ENCODE measurements around the gene FAM81A. TPM values are rescaled to one million over a fixed set of nuclear protein-coding genes. Genes with fewer than 3 reads are reported as not detected.

The FAM81A gene
- total and polyA plus RNA-seq, 5 experiments from 2014 or later, result 0.14 to 0.21 TPM; not detected in 3

DNA sequence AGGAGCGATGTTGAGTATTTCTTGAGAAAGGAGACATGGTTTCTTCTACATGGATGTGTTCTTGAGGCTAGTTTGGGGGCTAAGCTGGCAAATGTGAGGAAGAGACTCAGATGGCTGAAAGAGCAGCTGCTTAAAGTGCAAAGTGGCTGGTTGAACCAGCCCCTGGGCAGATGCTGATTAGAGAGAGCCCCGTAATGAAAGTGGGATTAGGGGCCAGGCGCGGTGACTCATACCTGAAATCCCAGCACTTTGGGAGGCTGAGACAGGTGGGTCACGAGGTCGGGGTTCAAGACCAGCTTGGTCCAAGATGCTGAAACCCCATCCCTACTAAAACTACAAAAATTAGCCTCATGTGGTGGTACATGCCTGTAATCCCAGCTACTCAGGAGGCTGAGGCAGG, 98.6 kb downstream of the FAM81A start:
- DNase-seq (no peak), ATAC-seq (no peak)
- peak overlapping the region in 1 of 10 donors; percentile 12 for H3K27ac Mint-ChIP-seq
- no peak overlapping the region for H3K4me3 Mint-ChIP-seq
- H3K27me3 Mint-ChIP-seq, result peaks cover 0 to 5% (median 0%) of the 10 kb centered on the region in 5 donors
- POLR2A ChIA-PET, result interaction anchor here (0.5 kb wide), 1 partner anchor 591 kb away, joined by 4 read pairs; no protein-coding TSS in a partner anchor
- H3K36me3 Mint-ChIP-seq, result no peaks in the 10 kb centered on the region
- H3K9me3 Mint-ChIP-seq, result no peaks in the 10 kb centered on the region
- peaks cover 0 to 13% (median 4%) of the 10 kb centered on the region in 4 donors for H3K4me1 Mint-ChIP-seq

- peaks cover 0 to 3% (median 0%) of the 10 kb centered on the region in 5 donors for H3K27me3 Mint-ChIP-seq
- H3K27ac Mint-ChIP-seq, result no peak overlapping the region
- H3K4me1 Mint-ChIP-seq, result peaks cover 0 to 11% (median 4%) of the 10 kb centered on the region in 4 donors
- ATAC-seq, result no peak
- DNase-seq, result no peak
- H3K4me3 Mint-ChIP-seq, result no peak overlapping the region
- H3K9me3 Mint-ChIP-seq, result no peaks in the 10 kb centered on the region
- POLR2A ChIA-PET, result no interaction called here
- H3K36me3 Mint-ChIP-seq, result no peaks in the 10 kb centered on the region
These were observed 99.4 kb downstream of the FAM81A start for GRCh38 chr15:59537403-59537802.

DNA sequence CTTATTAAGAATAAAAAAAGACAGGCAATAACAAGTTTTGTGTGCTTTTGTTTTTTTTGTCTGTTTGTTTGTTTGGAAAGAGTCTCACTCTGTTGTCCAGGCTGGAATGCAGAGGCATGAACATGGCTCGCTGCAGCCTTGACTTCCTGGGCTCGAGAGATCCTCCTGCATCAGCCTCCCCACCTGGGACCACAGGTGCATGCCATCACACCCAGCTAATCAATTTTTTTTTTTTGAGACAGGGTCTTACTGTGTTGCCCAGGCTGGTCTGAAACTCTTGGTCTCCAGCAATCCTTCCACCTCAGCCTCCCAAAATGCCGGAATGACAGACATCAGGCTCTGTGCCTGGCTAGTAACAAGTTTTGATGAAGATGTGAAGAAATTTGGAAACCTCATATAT, 100.5 kb downstream of the FAM81A start:
- Mint-ChIP-seq H3K4me1 (peaks cover 2 to 8% (median 4%) of the 10 kb centered on the region in 4 donors), H3K9me3 (no peaks in the 10 kb centered on the region), H3K36me3 (no peaks in the 10 kb centered on the region), H3K27ac (peak overlapping the region in 1 of 10 donors; percentile 11), H3K4me3 (no peak overlapping the region), H3K27me3 (peaks cover 0 to 8% (median 6%) of the 10 kb centered on the region in 5 donors)
- POLR2A ChIA-PET, result no interaction called here
- no peak for ATAC-seq
- DNase-seq, result no peak

- H3K27me3 Mint-ChIP-seq, result peaks cover 2 to 18% (median 11%) of the 10 kb centered on the region in 5 donors
- H3K27ac Mint-ChIP-seq, result no peak overlapping the region
- H3K36me3 Mint-ChIP-seq, result no peaks in the 10 kb centered on the region
- DNase-seq (no peak), ATAC-seq (no peak)
- POLR2A ChIA-PET, result no interaction called here
- no peak overlapping the region for H3K4me3 Mint-ChIP-seq
- no peaks in the 10 kb centered on the region for H3K9me3 Mint-ChIP-seq
- peaks cover 7 to 14% (median 11%) of the 10 kb centered on the region in 4 donors for H3K4me1 Mint-ChIP-seq
These were observed 101.8 kb downstream of the FAM81A start for GRCh38 chr15:59539799-59540198.

- H3K36me3 Mint-ChIP-seq, result no peaks in the 10 kb centered on the region
- H3K4me1 Mint-ChIP-seq, result peaks cover 7 to 14% (median 11%) of the 10 kb centered on the region in 4 donors
- POLR2A ChIA-PET, result no interaction called here
- no peaks in the 10 kb centered on the region for H3K9me3 Mint-ChIP-seq
- peaks cover 2 to 18% (median 11%) of the 10 kb centered on the region in 5 donors for H3K27me3 Mint-ChIP-seq
- no peak overlapping the region for H3K27ac Mint-ChIP-seq
- no peak overlapping the region for H3K4me3 Mint-ChIP-seq
- no peak for DNase-seq
- no peak for ATAC-seq
These were observed 102.7 kb downstream of the FAM81A start for GRCh38 chr15:59540654-59541053.

DNA sequence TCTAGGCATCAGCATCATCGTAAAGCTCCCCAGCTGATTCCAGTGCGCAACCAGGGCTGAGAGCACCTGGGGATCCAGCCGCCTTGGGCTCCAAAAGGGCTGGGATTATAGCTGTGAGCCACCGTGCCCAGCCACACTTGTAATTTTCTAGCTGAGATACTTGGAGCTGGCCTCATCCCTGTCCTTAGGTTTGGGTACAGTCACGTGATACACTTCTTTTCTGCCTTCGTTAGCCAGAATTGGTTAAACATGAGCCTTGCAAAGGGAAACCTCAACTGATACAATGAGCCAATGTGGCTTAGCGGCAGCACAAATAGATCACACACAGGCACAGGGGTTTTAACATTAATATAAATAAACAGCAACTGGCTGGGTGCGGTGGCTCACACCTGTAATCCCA, 103.8 kb downstream of the FAM81A start:
- POLR2A ChIA-PET, result no interaction called here
- Mint-ChIP-seq H3K36me3 (no peaks in the 10 kb centered on the region), H3K27me3 (peaks cover 3 to 18% (median 15%) of the 10 kb centered on the region in 5 donors), H3K27ac (no peak overlapping the region), H3K9me3 (no peaks in the 10 kb centered on the region), H3K4me1 (peaks cover 7 to 14% (median 11%) of the 10 kb centered on the region in 4 donors), H3K4me3 (no peak overlapping the region)
- ATAC-seq (no peak), DNase-seq (no peak)

- peak overlapping the region in 2 of 10 donors; percentile 56 to 62 for H3K27ac Mint-ChIP-seq
- DNase-seq (no peak), ATAC-seq (no peak)
- no peak overlapping the region for H3K4me3 Mint-ChIP-seq
- no peaks in the 10 kb centered on the region for H3K9me3 Mint-ChIP-seq
- POLR2A ChIA-PET, result no interaction called here
- peaks cover 3 to 18% (median 13%) of the 10 kb centered on the region in 5 donors for H3K27me3 Mint-ChIP-seq
- no peaks in the 10 kb centered on the region for H3K36me3 Mint-ChIP-seq
- H3K4me1 Mint-ChIP-seq, result peaks cover 7 to 14% (median 9%) of the 10 kb centered on the region in 4 donors
These were observed 105.9 kb downstream of the FAM81A start for GRCh38 chr15:59543721-59544547.

DNA sequence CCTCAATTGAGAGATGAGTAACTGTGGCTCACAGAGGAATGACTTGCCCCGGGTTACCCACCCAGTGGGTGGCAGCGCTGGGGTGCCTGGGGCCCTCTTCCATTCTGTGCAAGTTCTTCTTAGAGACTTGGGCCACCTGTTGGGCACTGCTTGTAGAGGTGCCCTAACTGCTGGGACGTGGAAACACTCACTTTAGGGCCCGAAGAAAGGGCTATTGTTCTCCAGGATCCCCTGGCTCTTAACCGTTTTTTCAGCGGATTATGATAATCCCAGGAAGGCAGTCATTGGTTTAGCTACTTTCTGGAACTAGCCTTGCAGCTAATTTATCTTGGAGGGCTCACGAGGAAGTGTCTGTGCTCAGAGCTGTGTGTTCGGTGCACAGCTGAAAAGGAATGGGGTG, 107.6 kb downstream of the FAM81A start:
- no peak overlapping the region for H3K4me3 Mint-ChIP-seq
- H3K27ac Mint-ChIP-seq, result no peak overlapping the region
- H3K9me3 Mint-ChIP-seq, result no peaks in the 10 kb centered on the region
- H3K36me3 Mint-ChIP-seq, result no peaks in the 10 kb centered on the region
- H3K27me3 Mint-ChIP-seq, result peaks cover 4 to 18% (median 13%) of the 10 kb centered on the region in 5 donors
- DNase-seq (no peak), ATAC-seq (no peak)
- peaks cover 7 to 14% (median 9%) of the 10 kb centered on the region in 4 donors for H3K4me1 Mint-ChIP-seq
- POLR2A ChIA-PET, result no interaction called here

DNA sequence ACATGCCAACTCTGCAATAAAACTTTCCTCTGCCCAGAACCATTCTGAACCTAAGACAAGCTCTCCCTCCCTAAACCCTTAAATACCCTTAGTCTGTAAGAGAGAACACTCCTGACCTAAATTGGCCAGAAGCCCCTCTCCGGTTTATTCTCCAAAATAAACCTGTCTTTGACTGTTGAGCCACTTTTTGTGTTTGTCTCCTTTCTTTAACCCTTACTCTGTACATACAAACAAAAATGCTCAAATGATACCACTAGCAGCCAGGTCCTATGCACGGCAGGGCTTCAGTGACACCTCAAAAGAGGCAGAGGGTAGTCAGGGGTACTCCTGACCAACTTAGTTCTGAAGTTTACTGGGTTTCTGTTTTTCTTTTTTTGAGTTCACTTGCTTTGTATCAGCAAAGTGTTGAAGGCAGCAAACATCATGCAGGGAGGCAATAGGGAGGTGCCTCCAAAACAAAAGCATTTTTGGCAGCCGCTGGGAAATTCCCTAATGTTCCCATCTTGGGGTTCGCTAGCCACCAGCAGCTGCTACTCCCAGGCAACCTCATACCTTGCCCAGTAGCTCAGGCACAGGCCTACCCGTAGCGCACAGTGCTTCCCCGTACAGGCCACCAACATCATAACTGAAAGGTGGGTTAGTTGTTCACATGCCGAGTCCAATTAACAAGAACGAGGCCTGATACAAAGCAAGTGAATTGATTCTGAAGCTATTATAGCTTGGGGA, 110.7 kb downstream of the FAM81A start:
- H3K36me3 Mint-ChIP-seq, result no peaks in the 10 kb centered on the region
- DNase-seq (no peak), ATAC-seq (no peak)
- POLR2A ChIA-PET, result no interaction called here
- H3K27ac Mint-ChIP-seq, result no peak overlapping the region
- H3K27me3 Mint-ChIP-seq, result peaks cover 3 to 8% (median 7%) of the 10 kb centered on the region in 5 donors
- H3K4me3 Mint-ChIP-seq, result no peak overlapping the region
- H3K9me3 Mint-ChIP-seq, result no peaks in the 10 kb centered on the region
- peaks cover 3 to 8% (median 4%) of the 10 kb centered on the region in 4 donors for H3K4me1 Mint-ChIP-seq

DNA sequence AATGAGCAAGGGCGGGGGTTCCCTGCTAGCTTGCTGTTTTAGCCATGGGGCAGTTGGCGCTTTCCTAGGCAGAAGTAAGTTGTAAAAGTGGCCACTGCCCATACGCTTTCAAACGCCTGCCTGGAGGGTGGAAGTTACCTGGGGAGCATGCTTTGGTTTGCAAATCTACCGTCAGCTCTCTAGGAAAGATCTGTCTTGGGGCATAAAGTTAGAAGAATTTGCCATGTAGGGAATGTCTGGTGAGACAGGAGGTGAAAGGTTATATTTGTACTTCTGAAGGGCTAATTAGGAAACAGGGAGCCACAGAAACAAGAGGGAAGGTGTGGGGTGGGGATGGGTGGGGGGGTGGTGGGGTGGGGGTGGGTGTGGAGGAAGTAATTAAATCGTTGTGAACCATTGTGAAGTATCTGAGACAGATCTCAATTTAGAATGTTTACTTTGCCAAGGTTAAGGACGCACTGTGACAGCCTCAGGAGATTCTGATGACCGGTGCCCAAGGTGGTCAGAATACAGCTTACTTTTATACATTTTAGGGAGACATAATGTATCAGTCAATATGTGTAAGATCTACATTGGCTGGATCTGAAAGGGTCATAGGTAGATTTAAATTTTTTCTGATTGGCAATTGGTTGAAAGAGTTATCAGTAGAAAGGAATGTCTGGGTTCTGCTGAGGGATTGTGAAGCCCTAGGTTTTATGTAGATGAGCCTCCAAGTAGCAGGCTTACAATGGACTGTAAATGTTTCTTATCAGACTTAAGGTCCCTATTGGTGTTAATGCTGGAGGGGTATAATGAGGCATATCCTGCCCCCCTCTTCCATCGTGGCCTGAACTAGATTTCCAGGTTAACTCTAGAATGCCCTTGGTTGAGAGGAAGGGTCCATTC, 111.6 kb downstream of the FAM81A start:
- H3K4me3 Mint-ChIP-seq, result no peak overlapping the region
- peaks cover 0 to 2% (median 0%) of the 10 kb centered on the region in 4 donors for H3K4me1 Mint-ChIP-seq
- H3K9me3 Mint-ChIP-seq, result no peaks in the 10 kb centered on the region
- ATAC-seq, result no peak
- no peaks in the 10 kb centered on the region for H3K36me3 Mint-ChIP-seq
- H3K27me3 Mint-ChIP-seq, result peaks cover 0 to 5% (median 3%) of the 10 kb centered on the region in 5 donors
- no peak for DNase-seq
- no peak overlapping the region for H3K27ac Mint-ChIP-seq
- POLR2A ChIA-PET, result no interaction called here

DNA sequence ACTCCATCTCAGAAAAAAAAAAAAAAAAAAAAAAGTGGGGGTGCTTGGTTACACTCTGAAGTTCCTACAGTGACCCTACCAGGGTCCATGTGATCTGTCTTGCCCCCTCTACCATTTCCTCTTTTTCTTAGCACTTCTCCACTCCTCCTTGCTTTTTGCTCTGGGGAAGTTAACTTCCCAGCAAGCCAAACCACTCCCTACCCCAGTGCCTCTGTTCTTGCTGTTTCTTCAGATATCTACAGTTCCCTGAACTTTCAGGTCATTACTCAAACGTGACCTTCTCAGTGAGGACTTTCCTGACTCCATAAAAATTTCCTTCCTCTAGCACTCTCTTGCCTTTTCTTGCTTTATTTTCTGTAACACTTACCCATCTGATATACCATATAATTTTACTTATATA, 112.5 kb downstream of the FAM81A start:
- no peak overlapping the region for H3K4me3 Mint-ChIP-seq
- no peak for DNase-seq
- H3K27me3 Mint-ChIP-seq, result peaks cover 0 to 5% (median 3%) of the 10 kb centered on the region in 5 donors
- POLR2A ChIA-PET, result no interaction called here
- no peaks in the 10 kb centered on the region for H3K9me3 Mint-ChIP-seq
- H3K27ac Mint-ChIP-seq, result no peak overlapping the region
- ATAC-seq, result no peak
- H3K36me3 Mint-ChIP-seq, result no peaks in the 10 kb centered on the region
- peaks cover 0 to 2% (median 0%) of the 10 kb centered on the region in 4 donors for H3K4me1 Mint-ChIP-seq

DNA sequence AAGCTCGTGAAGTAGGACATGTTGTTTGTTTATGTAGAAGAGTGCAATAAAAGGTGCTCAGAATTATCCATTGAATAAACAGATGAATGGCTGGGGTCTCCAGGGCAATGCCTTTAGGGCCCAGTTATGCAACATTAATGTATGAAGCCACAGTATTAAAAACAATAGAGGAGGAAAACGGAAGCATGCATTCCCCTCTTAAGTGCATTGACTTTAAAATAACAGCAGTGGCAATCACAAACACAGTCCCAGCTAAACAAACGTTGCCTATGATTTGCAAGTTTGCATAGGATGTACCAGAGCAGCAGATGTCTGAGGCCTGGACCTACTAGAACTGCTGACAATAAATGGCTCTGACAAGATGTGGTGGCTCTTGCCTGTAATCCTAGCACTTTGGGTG, 113.0 kb downstream of the FAM81A start:
- H3K9me3 Mint-ChIP-seq, result no peaks in the 10 kb centered on the region
- peaks cover 0 to 5% (median 5%) of the 10 kb centered on the region in 5 donors for H3K27me3 Mint-ChIP-seq
- POLR2A ChIA-PET, result interaction anchor here (0.6 kb wide), 1 partner anchor 226 kb away, joined by 4 read pairs; no protein-coding TSS in a partner anchor
- H3K36me3 Mint-ChIP-seq, result no peaks in the 10 kb centered on the region
- ATAC-seq (no peak), DNase-seq (no peak)
- H3K4me1 Mint-ChIP-seq, result peaks cover 0 to 2% (median 0%) of the 10 kb centered on the region in 4 donors
- no peak overlapping the region for H3K4me3 Mint-ChIP-seq
- H3K27ac Mint-ChIP-seq, result no peak overlapping the region
